Measurements from ENCODE around the gene BRD7.

BRD7 gene

GRCh38 chr16:50310308-50311133 lies 58.3 kb downstream of the BRD7 start:
- TF ChIP-seq CTCF (conservative IDR thresholded peaks at IDR 0.05; ENCODE audit: low read length) (no peak), EZH2phosphoT487 (IDR thresholded peaks at IDR 0.05; ENCODE audit: borderline replicate concordance) (no peak)
- Histone ChIP-seq H3K4me1 (ENCODE audit: insufficient read depth, low read length, poor library complexity, severe bottlenecking) (no peaks in the 10 kb centered on the region), H3K36me3 (ENCODE audit: insufficient read depth, low read length) (peaks cover 54% of the 10 kb centered on the region; the same call in 1 of the 2 replicates), H3K9me2 (replicated peaks; ENCODE audit: low read depth, low read length) (no peaks in the 10 kb centered on the region), H4K20me1 (ENCODE audit: insufficient read depth, low read length, poor library complexity, severe bottlenecking) (no peaks in the 10 kb centered on the region), H3K4me2 (ENCODE audit: low read depth, low read length, poor library complexity, severe bottlenecking) (no peak overlapping the region), H3K9me3 (ENCODE audit: insufficient read depth, low read depth, low read length) (no peaks in the 10 kb centered on the region), H3K4me3 (ENCODE audit: low read length, poor library complexity, severe bottlenecking) (no peak overlapping the region), H3K9ac (ENCODE audit: low read depth, low read length, poor library complexity, severe bottlenecking) (peak overlapping the region; percentile 14), H2AFZ (ENCODE audit: low read length) (no peak overlapping the region), H3K27me3 (ENCODE audit: insufficient read depth, low read length, poor library complexity, severe bottlenecking) (no peaks in the 10 kb centered on the region), H3K79me2 (ENCODE audit: insufficient read depth, low read length) (no peaks in the 10 kb centered on the region), H3F3A (ENCODE audit: low read depth) (no peaks in the 10 kb centered on the region)

- Histone ChIP-seq H3K9me2 (replicated peaks; ENCODE audit: low read depth, low read length) (no peaks in the 10 kb centered on the region), H3K4me3 (ENCODE audit: low read length, poor library complexity, severe bottlenecking) (no peak overlapping the region), H3F3A (ENCODE audit: low read depth) (no peaks in the 10 kb centered on the region), H3K4me1 (ENCODE audit: insufficient read depth, low read length, poor library complexity, severe bottlenecking) (no peaks in the 10 kb centered on the region), H3K79me2 (ENCODE audit: insufficient read depth, low read length) (no peaks in the 10 kb centered on the region), H2AFZ (ENCODE audit: low read length) (no peak overlapping the region), H3K9ac (ENCODE audit: low read depth, low read length, poor library complexity, severe bottlenecking) (peak overlapping the region; percentile 14), H4K20me1 (ENCODE audit: insufficient read depth, low read length, poor library complexity, severe bottlenecking) (no peaks in the 10 kb centered on the region), H3K4me2 (ENCODE audit: low read depth, low read length, poor library complexity, severe bottlenecking) (no peak overlapping the region), H3K27me3 (ENCODE audit: insufficient read depth, low read length, poor library complexity, severe bottlenecking) (no peaks in the 10 kb centered on the region), H3K36me3 (ENCODE audit: insufficient read depth, low read length) (peaks cover 54% of the 10 kb centered on the region; the same call in 1 of the 2 replicates), H3K9me3 (ENCODE audit: insufficient read depth, low read depth, low read length) (no peaks in the 10 kb centered on the region)
- TF ChIP-seq CTCF (conservative IDR thresholded peaks at IDR 0.05; ENCODE audit: low read length) (no peak), EZH2phosphoT487 (IDR thresholded peaks at IDR 0.05; ENCODE audit: borderline replicate concordance) (no peak)
Observed at GRCh38 chr16:50309527-50310307, 59.1 kb downstream of the BRD7 start.

GRCh38 chr16:50309156-50309526 lies 59.6 kb downstream of the BRD7 start:
- no peak overlapping the region for H3K4me2 ChIP-seq (ENCODE audit: low read depth, low read length, poor library complexity, severe bottlenecking)
- H3K4me1 ChIP-seq (ENCODE audit: insufficient read depth, low read length, poor library complexity, severe bottlenecking): no peaks in the 10 kb centered on the region
- H4K20me1 ChIP-seq (ENCODE audit: insufficient read depth, low read length, poor library complexity, severe bottlenecking): no peaks in the 10 kb centered on the region
- no peaks in the 10 kb centered on the region for H3K79me2 ChIP-seq (ENCODE audit: insufficient read depth, low read length)
- H3K27me3 ChIP-seq (ENCODE audit: insufficient read depth, low read length, poor library complexity, severe bottlenecking): no peaks in the 10 kb centered on the region
- no peak overlapping the region for H2AFZ ChIP-seq (ENCODE audit: low read length)
- H3K9me3 ChIP-seq (ENCODE audit: insufficient read depth, low read depth, low read length): no peaks in the 10 kb centered on the region
- no peak overlapping the region for H3K4me3 ChIP-seq (ENCODE audit: low read length, poor library complexity, severe bottlenecking)
- no peaks in the 10 kb centered on the region for H3K9me2 ChIP-seq (replicated peaks; ENCODE audit: low read depth, low read length)
- H3F3A ChIP-seq (ENCODE audit: low read depth): no peaks in the 10 kb centered on the region
- no peak for TF ChIP-seq CTCF (conservative IDR thresholded peaks at IDR 0.05; ENCODE audit: low read length)
- TF ChIP-seq EZH2phosphoT487 (IDR thresholded peaks at IDR 0.05; ENCODE audit: borderline replicate concordance): no peak
- H3K36me3 ChIP-seq (ENCODE audit: insufficient read depth, low read length): peaks cover 54% of the 10 kb centered on the region; the same call in 1 of the 2 replicates
- H3K9ac ChIP-seq (ENCODE audit: low read depth, low read length, poor library complexity, severe bottlenecking): peak overlapping the region; percentile 14

All from Loucy (cell line).